Measurements from ENCODE around the gene TBXA2R. TPM values are rescaled to one million over a fixed set of nuclear protein-coding genes. Genes with fewer than 3 reads are reported as not detected.
A peak's percentile ranks its signal among the peaks of the same experiment; 100 is the strongest.

The TBXA2R gene
- total and polyA plus RNA-seq, 2 of the 4 experiments (the other 2 are of a cell fraction) = 0.36 to 2.3 TPM

GRCh38 chr19:3655402-3656072 lies 48.9 kb upstream of the TBXA2R start:
- H3K4me1 ChIP-seq (ENCODE audit: control insufficient read depth, insufficient read depth, low read length) = peaks cover 3% of the 10 kb centered on the region
- H3K9me1 ChIP-seq (ENCODE audit: insufficient read depth, low read length) = peaks cover 3% of the 10 kb centered on the region; the same call in 1 of the 2 replicates
- CTCF ChIA-PET = no interaction called here
- TF ChIP-seq FOS (IDR thresholded peaks at IDR 0.05; ENCODE audit: low read depth, low read length) = peak; percentile 96
- peak; percentile 96 for TF ChIP-seq RCOR1 (IDR thresholded peaks at IDR 0.05; ENCODE audit: insufficient replicate concordance, low read length)
- TF ChIP-seq CHD1 (IDR thresholded peaks at IDR 0.05; ENCODE audit: low read depth, low read length) = no peak
- peak; percentile 76 for TF ChIP-seq BHLHE40 (IDR thresholded peaks at IDR 0.05; ENCODE audit: low read depth, low read length)
- no peak for TF ChIP-seq SMC3 (IDR thresholded peaks at IDR 0.05; ENCODE audit: low read depth, low read length)
- TF ChIP-seq ELK1 (IDR thresholded peaks at IDR 0.05; ENCODE audit: borderline replicate concordance, low read depth, low read length) = no peak
- TF ChIP-seq MAZ (IDR thresholded peaks at IDR 0.05; ENCODE audit: borderline replicate concordance, low read depth, low read length) = peak; percentile 99
- TF ChIP-seq NFE2L2 (IDR thresholded peaks at IDR 0.05; ENCODE audit: low read depth, low read length) = peak; percentile 9; the same call in 1 of the 2 replicates
- TF ChIP-seq MXI1 (IDR thresholded peaks at IDR 0.05; ENCODE audit: borderline replicate concordance, low read depth, low read length) = no peak
- peak; percentile 56; the same call in 1 of the 2 replicates for TF ChIP-seq POLR2A (IDR thresholded peaks at IDR 0.05; ENCODE audit: low read depth, low read length)
- peak overlapping the region; percentile 94 for H3K56ac ChIP-seq (ENCODE audit: extremely low read depth, insufficient read depth, low read length)
- in situ Hi-C loops (cut with MboI; ENCODE audit: low sequenced_read_pairs) = no loop called here
- no peaks in the 10 kb centered on the region for H4K20me1 ChIP-seq (ENCODE audit: insufficient read depth, low read length)
- H3K23ac ChIP-seq (ENCODE audit: low read depth, low read length) = peak overlapping the region; percentile 73; the same call in 1 of the 2 replicates
- BruUV-seq (replicated peaks) = no TSS peak
- POLR2A ChIA-PET (ENCODE audit: unreplicated experiment) = no interaction called here
- H3K4me3 ChIP-seq (ENCODE audit: insufficient read depth, low read depth, low read length) = no peak overlapping the region
- peak overlapping the region; percentile 96 for H2AFZ ChIP-seq (replicated peaks; ENCODE audit: low read length, poor library complexity)
- peaks cover 63% of the 10 kb centered on the region for H3K36me3 ChIP-seq (ENCODE audit: control insufficient read depth, insufficient read depth, low read length)
- no peaks in the 10 kb centered on the region for H3K9me3 ChIP-seq (ENCODE audit: control insufficient read depth, insufficient read depth, low read length)
- peak overlapping the region; percentile 99 for H3K27ac ChIP-seq (ENCODE audit: insufficient read depth, low read length)
- H4K5ac ChIP-seq (ENCODE audit: low read depth, low read length) = peak overlapping the region; percentile 97
- H3K14ac ChIP-seq (replicated peaks; ENCODE audit: low read depth, low read length) = peak overlapping the region; percentile 83
- peaks cover 6 to 16% of the 10 kb centered on the region in 2 experiments for H3K79me1 ChIP-seq (ENCODE audit: low read depth in 1 of 2, low read length in 2 of 2)
- H2BK5ac ChIP-seq (ENCODE audit: low read depth, low read length, poor library complexity, severe bottlenecking) = peak overlapping the region; percentile 98
- peak; percentile 97 for ATAC-seq (ENCODE audit: low read depth)
- peak overlapping the region; percentile 100; the same call in 2 of the 3 replicates for H2BK15ac ChIP-seq (ENCODE audit: low read depth, low read length)
- peak; percentile 95 for DNase-seq
- dilution Hi-C loops (cut with HindIII; ENCODE audit: low sequenced_read_pairs, unreplicated experiment) = no loop called here
- peak overlapping the region; percentile 98 for H2AK9ac ChIP-seq (replicated peaks; ENCODE audit: low read depth, low read length, poor library complexity)
- peak overlapping the region; percentile 89 for H3K9ac ChIP-seq (ENCODE audit: low read depth, low read length)
- WGBS, 2 experiments (ENCODE audit: extremely low coverage in 2 of 2, insufficient read length in 1 of 2) = 88% methylated on average over 5 of the region's 25 CpGs; no CpG with 5 or more reads in 1 of the 2 experiments
- H3K18ac ChIP-seq (ENCODE audit: low read depth, low read length) = peak overlapping the region; percentile 94
- peak overlapping the region; percentile 94 for H4K91ac ChIP-seq (ENCODE audit: insufficient read depth, low read depth, low read length)
- intact Hi-C loops (cut with micrococcal nuclease) = no loop called here
- H2BK120ac ChIP-seq (ENCODE audit: low read depth, low read length) = peak overlapping the region; percentile 81
- peak overlapping the region; percentile 47 for H3K4me2 ChIP-seq (ENCODE audit: low read depth, low read length)
- peak overlapping the region; percentile 68 for H2BK20ac ChIP-seq (ENCODE audit: low read depth, low read length)
- H3K4ac ChIP-seq (ENCODE audit: low read depth, low read length) = peak overlapping the region; percentile 96
- H2AK5ac ChIP-seq (ENCODE audit: low read depth, low read length) = peak overlapping the region; percentile 100
- H4K8ac ChIP-seq (ENCODE audit: low read depth in 2 of 2, low read length in 2 of 2) = peak overlapping the region; percentile 96 to 100
- H3K27me3 ChIP-seq (ENCODE audit: control insufficient read depth, insufficient read depth, low read length) = no peaks in the 10 kb centered on the region
